GM12878 (cell line): ENCODE measurements around the gene ROM1. TPM values are rescaled to one million over a fixed set of nuclear protein-coding genes. Genes with fewer than 3 reads are reported as not detected.

Experiments
- ATF3 ChIP-seq: IDR thresholded peaks from 2 replicates; pipeline ENCODE4 v1.6.1; 2011; ENCODE audit warnings: low read depth, mild to moderate bottlenecking, low read length, moderate library complexity, borderline replicate concordance; ENCODE audit errors: extremely low read depth
- CBX3 ChIP-seq: fragments of 200-600 bp; sonication (generic); IDR thresholded peaks from 2 replicates; pipeline ENCODE4 v1.6.1; 2016; ENCODE audit warnings: low read depth, borderline replicate concordance
- CHD2 ChIP-seq: IDR thresholded peaks from 2 replicates; pipeline ENCODE4 v1.6.1; 2011; ENCODE audit warnings: low read depth, low read length, improper control_type of control experiment, borderline replicate concordance
- E4F1 ChIP-seq: fragments of 450-650 bp; IDR thresholded peaks from 2 replicates; pipeline ENCODE4 v1.6.1; 2018; ENCODE audit warnings: borderline replicate concordance, mild to moderate bottlenecking; ENCODE audit not compliant: partially characterized antibody
- FOXK2 ChIP-seq: fragments of 450-650 bp; IDR thresholded peaks from 2 replicates; pipeline ENCODE4 v1.6.1; 2017; ENCODE audit warnings: mild to moderate bottlenecking, moderate library complexity
- HDAC6 ChIP-seq: fragments of 200-600 bp; sonication (generic); IDR thresholded peaks from one replicate; pipeline ENCODE4 v1.8.0; 2017; ENCODE audit warnings: antibody characterized with exemption; ENCODE audit not compliant: unreplicated experiment
- LARP7 ChIP-seq: fragments of 450-650 bp; IDR thresholded peaks from 2 replicates; pipeline ENCODE4 v1.6.1; 2017; ENCODE audit warnings: mild to moderate bottlenecking
- MEF2A ChIP-seq: IDR thresholded peaks from 2 replicates; pipeline ENCODE4 v1.6.1; 2011; ENCODE audit warnings: low read depth, mild to moderate bottlenecking, low read length, moderate library complexity; ENCODE audit not compliant: insufficient read depth
- NFXL1 ChIP-seq: fragments of 450-650 bp; IDR thresholded peaks from 2 replicates; pipeline ENCODE4 v1.6.1; 2017; ENCODE audit warnings: antibody characterized with exemption, mild to moderate bottlenecking, borderline replicate concordance
- NFYA ChIP-seq: IDR thresholded peaks from 2 replicates; pipeline ENCODE4 v1.6.1; 2011; ENCODE audit warnings: low read depth, mild to moderate bottlenecking, low read length, improper control_type of control experiment, borderline replicate concordance
- PRDM15 ChIP-seq: fragments of 450-650 bp; formaldehyde crosslinking; IDR thresholded peaks from 2 replicates; pipeline ENCODE4 v1.4.0; 2020; ENCODE audit warnings: mild to moderate bottlenecking, moderate library complexity
- SIN3A ChIP-seq: IDR thresholded peaks from 2 replicates; pipeline ENCODE4 v1.6.1; 2012; ENCODE audit warnings: low read depth, low read length, improper control_type of control experiment
- USF1 ChIP-seq: IDR thresholded peaks from 2 replicates; pipeline ENCODE4 v1.6.1; 2011; ENCODE audit warnings: borderline replicate concordance, low read depth, mild to moderate bottlenecking, moderate library complexity, mixed read lengths, low read length; ENCODE audit not compliant: insufficient read depth; ENCODE audit errors: extremely low read length
- ZNF622 ChIP-seq: fragments of 450-650 bp; IDR thresholded peaks from 2 replicates; pipeline ENCODE4 v1.6.1; 2017; ENCODE audit warnings: mild to moderate bottlenecking, inconsistent platforms
- ZNF687 ChIP-seq: fragments of 450-650 bp; IDR thresholded peaks from 2 replicates; pipeline ENCODE4 v1.6.1; 2017; ENCODE audit warnings: mild to moderate bottlenecking, moderate library complexity
- polyA plus RNA-seq, 11 experiments: library from polyadenylated mRNA; depleted of rRNA in 4 of 11; unstranded in 6 of 11; stranded (reverse) in 5 of 11; fragments of >200 nt; fragmentation: Nextera tagmentation in 4 of 11; fragmentation: Illumina TruSeq in 1 of 11; extraction: Ambion mirVana in 4 of 11; extraction: Trizol in 1 of 11; gene quantifications; 1 replicate in 1 of 11; 2 replicates in 10 of 11; pipeline versions ENCODE4 v1.2.1 to v1.2.3, GENCODE V29; 2011 to 2016; ENCODE audit warnings: inconsistent platforms in 2 of 11, missing spikeins in 2 of 11, low read depth in 1 of 11
- total RNA-seq, 4 experiments: library from RNA; depleted of rRNA in 3 of 4; stranded (reverse); fragments of >200 nt in 3 of 4; fragmentation: Illumina TruSeq in 1 of 4; extraction: Trizol in 1 of 4; gene quantifications; 2 replicates each; pipeline versions ENCODE4 v1.2.1 to v1.2.3, GENCODE V29; 2013 to 2021

Gene ROM1
- total and polyA plus RNA-seq, 10 of the 15 experiments (the other 5 are each of a cell fraction or from before 2014, with no cell fraction given) = 0.42 to 3.0 (median 1.1) TPM

- TF ChIP-seq ZNF687 (peak; percentile 39; the same call in 1 of the 2 replicates), CBX3 (no peak), MEF2A (no peak), ATF3 (no peak), HDAC6 (peak; percentile 44), PRDM15 (CRISPR knock-in tag) (no peak), E4F1 (no peak), ZNF622 (no peak), FOXK2 (no peak), LARP7 (peak; percentile 75), USF1 (no peak), SIN3A (no peak), NFYA (no peak), NFXL1 (no peak), CHD2 (no peak)
Measured at GRCh38 chr11:62574363-62575071, 38.5 kb upstream of the ROM1 start (continued).
